WTC11 (cell line): ENCODE measurements around the gene MMP7. TPM values are rescaled to one million over a fixed set of nuclear protein-coding genes. Genes with fewer than 3 reads are reported as not detected.

Experiments used
- ATAC-seq: fragments of 200-7000 bp; cut with Tn5 transposase; 2 replicates; pipeline ENCODE4 v1.10.0; 2021; ENCODE audit warnings: mild to moderate bottlenecking, moderate library complexity
- CTCF ChIA-PET: fragments of 300-600 bp; sonication (Branson Sonifier 250); formaldehyde crosslinking; loops from one replicate; lab custom pipeline; 2021; ENCODE audit warnings: antibody characterized with exemption; lab: Charles Lee
- POLR2A ChIA-PET: fragments of 350-600 bp; sonication (Branson Sonifier 250); formaldehyde crosslinking; loops from one replicate; lab custom pipeline; 2021; ENCODE audit warnings: antibody characterized with exemption; lab: Charles Lee
- DNase-seq: peaks from one replicate; pipeline ENCODE4 v3.0.0; 2021; ENCODE audit warnings: low spot score
- H3K27ac Mint-ChIP-seq: 2 replicates; pipeline ENCODE4 v1.8.0; 2021; ENCODE audit warnings: mixed read lengths
- H3K27me3 Mint-ChIP-seq: 2 replicates; pipeline ENCODE4 v1.8.0; 2021; ENCODE audit warnings: low read depth, mild to moderate bottlenecking, moderate library complexity, mixed read lengths
- H3K36me3 Mint-ChIP-seq: 2 replicates; pipeline ENCODE4 v1.8.0; 2021; ENCODE audit warnings: mixed read lengths
- H3K4me1 Mint-ChIP-seq: 2 replicates; pipeline ENCODE4 v1.8.0; 2022; ENCODE audit warnings: mixed read lengths
- H3K4me3 Mint-ChIP-seq: 2 replicates; pipeline ENCODE4 v1.8.0; 2021; ENCODE audit warnings: mild to moderate bottlenecking, moderate library complexity, mixed read lengths
- H3K9me3 Mint-ChIP-seq: 2 replicates; pipeline ENCODE4 v1.8.0; 2021; ENCODE audit warnings: mixed read lengths
- ATF2 ChIP-seq: sonication (generic); formaldehyde crosslinking; IDR thresholded peaks from 2 replicates; pipeline ENCODE4 v1.8.1; 2022; ENCODE audit warnings: low read depth, missing genetic modification reagents, borderline replicate concordance
- E2F1 ChIP-seq: sonication (generic); formaldehyde crosslinking; IDR thresholded peaks from 2 replicates; pipeline ENCODE4 v1.8.0; 2022; ENCODE audit warnings: mild to moderate bottlenecking, missing genetic modification reagents
- ESRRA ChIP-seq: sonication (generic); formaldehyde crosslinking; IDR thresholded peaks from 2 replicates; pipeline ENCODE4 v1.8.1; 2022; ENCODE audit warnings: mild to moderate bottlenecking, missing genetic modification reagents, borderline replicate concordance
- JUN ChIP-seq: sonication (generic); formaldehyde crosslinking; IDR thresholded peaks from 2 replicates; pipeline ENCODE4 v1.8.0; 2023; ENCODE audit warnings: mild to moderate bottlenecking, missing genetic modification reagents
- MYBL2 ChIP-seq: sonication (generic); formaldehyde crosslinking; IDR thresholded peaks from 2 replicates; pipeline ENCODE4 v1.8.1; 2023; ENCODE audit warnings: mild to moderate bottlenecking, moderate library complexity, missing genetic modification reagents
- NFE2L1 ChIP-seq: sonication (generic); formaldehyde crosslinking; IDR thresholded peaks from 2 replicates; pipeline ENCODE4 v1.8.1; 2023; ENCODE audit warnings: missing genetic modification reagents
- RELA ChIP-seq: sonication (generic); formaldehyde crosslinking; IDR thresholded peaks from 2 replicates; pipeline ENCODE4 v1.8.1; 2022; ENCODE audit warnings: missing genetic modification reagents, mild to moderate bottlenecking, borderline replicate concordance
- SMAD3 ChIP-seq: sonication (generic); formaldehyde crosslinking; IDR thresholded peaks from 2 replicates; pipeline ENCODE4 v1.8.0; 2022; ENCODE audit warnings: missing genetic modification reagents, mild to moderate bottlenecking, borderline replicate concordance
- SMAD4 ChIP-seq: sonication (generic); formaldehyde crosslinking; IDR thresholded peaks from 2 replicates; pipeline ENCODE4 v1.8.0; 2022; ENCODE audit warnings: mild to moderate bottlenecking, missing genetic modification reagents
- SP1 ChIP-seq: sonication (generic); formaldehyde crosslinking; conservative IDR thresholded peaks from 2 replicates; pipeline ENCODE4 v1.8.1; 2022; ENCODE audit warnings: missing genetic modification reagents
- TCF7 ChIP-seq: sonication (generic); formaldehyde crosslinking; IDR thresholded peaks from 2 replicates; pipeline ENCODE4 v1.8.0; 2022; ENCODE audit warnings: mild to moderate bottlenecking, low read depth, missing genetic modification reagents, moderate library complexity
- ZNF219 ChIP-seq: sonication (generic); formaldehyde crosslinking; IDR thresholded peaks from 2 replicates; pipeline ENCODE4 v1.8.0; 2023; ENCODE audit warnings: missing genetic modification reagents, mild to moderate bottlenecking, borderline replicate concordance
- ZNF263 ChIP-seq: sonication (generic); formaldehyde crosslinking; IDR thresholded peaks from 2 replicates; pipeline ENCODE4 v1.8.1; 2022; ENCODE audit warnings: low read depth, mild to moderate bottlenecking, moderate library complexity, missing genetic modification reagents
- ZNF317 ChIP-seq: sonication (generic); formaldehyde crosslinking; IDR thresholded peaks from 2 replicates; pipeline ENCODE4 v1.8.1; 2023; ENCODE audit warnings: low read depth, mild to moderate bottlenecking, moderate library complexity, missing genetic modification reagents, borderline replicate concordance
- ZNF423 ChIP-seq: fragments of 250-450 bp; sonication (Bioruptor Pico); IDR thresholded peaks from 2 replicates; pipeline ENCODE4 v2.1.2; 2022; ENCODE audit warnings: mild to moderate bottlenecking, moderate library complexity
- total RNA-seq: library from RNA; stranded (reverse); gene quantifications from 3 replicates; pipeline ENCODE4 v1.2.3, GENCODE V29; 2021
- TF ChIP-seq, protein P1 (sequence below): fragments of 250-450 bp; sonication (Bioruptor Pico); IDR thresholded peaks from 2 replicates; pipeline ENCODE4 v1.9.0; 2021; ENCODE audit warnings: mild to moderate bottlenecking
- TF ChIP-seq, protein P2 (sequence below): sonication (generic); formaldehyde crosslinking; IDR thresholded peaks from 2 replicates; pipeline ENCODE4 v1.8.0; 2023; ENCODE audit warnings: missing genetic modification reagents, mild to moderate bottlenecking, borderline replicate concordance
- TF ChIP-seq, protein P3 (sequence below): sonication (generic); formaldehyde crosslinking; IDR thresholded peaks from 2 replicates; pipeline ENCODE4 v1.8.1; 2022; ENCODE audit warnings: low read depth, mild to moderate bottlenecking, moderate library complexity, missing genetic modification reagents, borderline replicate concordance

The MMP7 gene
- total RNA-seq, 1 experiment from 2014 or later: 0.50 TPM

GRCh38 chr11:102527041-102527440 lies 3.5 kb downstream of the MMP7 start:
- no peaks in the 10 kb centered on the region for H3K36me3 Mint-ChIP-seq
- no peaks in the 10 kb centered on the region for H3K27me3 Mint-ChIP-seq
- POLR2A ChIA-PET: no interaction called here
- ATAC-seq: no peak
- 0 out of 2 replicates have a peak, but pooled peaks cover 3% of the 10 kb centered on the region for H3K4me1 Mint-ChIP-seq
- no peak overlapping the region for H3K4me3 Mint-ChIP-seq
- no peaks in the 10 kb centered on the region for H3K9me3 Mint-ChIP-seq
- H3K27ac Mint-ChIP-seq: no peak overlapping the region
- DNase-seq: no peak
- TF ChIP-seq SMAD4 (CRISPR knock-in tag) (no peak), ZNF263 (CRISPR knock-in tag) (no peak), ZNF219 (CRISPR knock-in tag) (no peak), MYBL2 (CRISPR knock-in tag) (no peak), NFE2L1 (no peak), JUN (CRISPR knock-in tag) (no peak), TCF7 (CRISPR knock-in tag) (no peak), ZNF317 (CRISPR knock-in tag) (no peak), RELA (no peak), ATF2 (CRISPR knock-in tag) (no peak), ESRRA (no peak), SP1 (CRISPR knock-in tag) (no peak), SMAD3 (CRISPR knock-in tag) (no peak), E2F1 (no peak), ZNF423 (CRISPR knock-in tag) (no peak)
- TF ChIP-seq, protein P1, sequence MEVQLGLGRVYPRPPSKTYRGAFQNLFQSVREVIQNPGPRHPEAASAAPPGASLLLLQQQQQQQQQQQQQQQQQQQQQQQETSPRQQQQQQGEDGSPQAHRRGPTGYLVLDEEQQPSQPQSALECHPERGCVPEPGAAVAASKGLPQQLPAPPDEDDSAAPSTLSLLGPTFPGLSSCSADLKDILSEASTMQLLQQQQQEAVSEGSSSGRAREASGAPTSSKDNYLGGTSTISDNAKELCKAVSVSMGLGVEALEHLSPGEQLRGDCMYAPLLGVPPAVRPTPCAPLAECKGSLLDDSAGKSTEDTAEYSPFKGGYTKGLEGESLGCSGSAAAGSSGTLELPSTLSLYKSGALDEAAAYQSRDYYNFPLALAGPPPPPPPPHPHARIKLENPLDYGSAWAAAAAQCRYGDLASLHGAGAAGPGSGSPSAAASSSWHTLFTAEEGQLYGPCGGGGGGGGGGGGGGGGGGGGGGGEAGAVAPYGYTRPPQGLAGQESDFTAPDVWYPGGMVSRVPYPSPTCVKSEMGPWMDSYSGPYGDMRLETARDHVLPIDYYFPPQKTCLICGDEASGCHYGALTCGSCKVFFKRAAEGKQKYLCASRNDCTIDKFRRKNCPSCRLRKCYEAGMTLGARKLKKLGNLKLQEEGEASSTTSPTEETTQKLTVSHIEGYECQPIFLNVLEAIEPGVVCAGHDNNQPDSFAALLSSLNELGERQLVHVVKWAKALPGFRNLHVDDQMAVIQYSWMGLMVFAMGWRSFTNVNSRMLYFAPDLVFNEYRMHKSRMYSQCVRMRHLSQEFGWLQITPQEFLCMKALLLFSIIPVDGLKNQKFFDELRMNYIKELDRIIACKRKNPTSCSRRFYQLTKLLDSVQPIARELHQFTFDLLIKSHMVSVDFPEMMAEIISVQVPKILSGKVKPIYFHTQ: no peak
- TF ChIP-seq, protein P2, sequence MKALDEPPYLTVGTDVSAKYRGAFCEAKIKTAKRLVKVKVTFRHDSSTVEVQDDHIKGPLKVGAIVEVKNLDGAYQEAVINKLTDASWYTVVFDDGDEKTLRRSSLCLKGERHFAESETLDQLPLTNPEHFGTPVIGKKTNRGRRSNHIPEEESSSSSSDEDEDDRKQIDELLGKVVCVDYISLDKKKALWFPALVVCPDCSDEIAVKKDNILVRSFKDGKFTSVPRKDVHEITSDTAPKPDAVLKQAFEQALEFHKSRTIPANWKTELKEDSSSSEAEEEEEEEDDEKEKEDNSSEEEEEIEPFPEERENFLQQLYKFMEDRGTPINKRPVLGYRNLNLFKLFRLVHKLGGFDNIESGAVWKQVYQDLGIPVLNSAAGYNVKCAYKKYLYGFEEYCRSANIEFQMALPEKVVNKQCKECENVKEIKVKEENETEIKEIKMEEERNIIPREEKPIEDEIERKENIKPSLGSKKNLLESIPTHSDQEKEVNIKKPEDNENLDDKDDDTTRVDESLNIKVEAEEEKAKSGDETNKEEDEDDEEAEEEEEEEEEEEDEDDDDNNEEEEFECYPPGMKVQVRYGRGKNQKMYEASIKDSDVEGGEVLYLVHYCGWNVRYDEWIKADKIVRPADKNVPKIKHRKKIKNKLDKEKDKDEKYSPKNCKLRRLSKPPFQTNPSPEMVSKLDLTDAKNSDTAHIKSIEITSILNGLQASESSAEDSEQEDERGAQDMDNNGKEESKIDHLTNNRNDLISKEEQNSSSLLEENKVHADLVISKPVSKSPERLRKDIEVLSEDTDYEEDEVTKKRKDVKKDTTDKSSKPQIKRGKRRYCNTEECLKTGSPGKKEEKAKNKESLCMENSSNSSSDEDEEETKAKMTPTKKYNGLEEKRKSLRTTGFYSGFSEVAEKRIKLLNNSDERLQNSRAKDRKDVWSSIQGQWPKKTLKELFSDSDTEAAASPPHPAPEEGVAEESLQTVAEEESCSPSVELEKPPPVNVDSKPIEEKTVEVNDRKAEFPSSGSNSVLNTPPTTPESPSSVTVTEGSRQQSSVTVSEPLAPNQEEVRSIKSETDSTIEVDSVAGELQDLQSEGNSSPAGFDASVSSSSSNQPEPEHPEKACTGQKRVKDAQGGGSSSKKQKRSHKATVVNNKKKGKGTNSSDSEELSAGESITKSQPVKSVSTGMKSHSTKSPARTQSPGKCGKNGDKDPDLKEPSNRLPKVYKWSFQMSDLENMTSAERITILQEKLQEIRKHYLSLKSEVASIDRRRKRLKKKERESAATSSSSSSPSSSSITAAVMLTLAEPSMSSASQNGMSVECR: no peak
- TF ChIP-seq, protein P3, sequence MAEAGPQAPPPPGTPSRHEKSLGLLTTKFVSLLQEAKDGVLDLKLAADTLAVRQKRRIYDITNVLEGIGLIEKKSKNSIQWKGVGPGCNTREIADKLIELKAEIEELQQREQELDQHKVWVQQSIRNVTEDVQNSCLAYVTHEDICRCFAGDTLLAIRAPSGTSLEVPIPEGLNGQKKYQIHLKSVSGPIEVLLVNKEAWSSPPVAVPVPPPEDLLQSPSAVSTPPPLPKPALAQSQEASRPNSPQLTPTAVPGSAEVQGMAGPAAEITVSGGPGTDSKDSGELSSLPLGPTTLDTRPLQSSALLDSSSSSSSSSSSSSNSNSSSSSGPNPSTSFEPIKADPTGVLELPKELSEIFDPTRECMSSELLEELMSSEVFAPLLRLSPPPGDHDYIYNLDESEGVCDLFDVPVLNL: no peak
- TF ChIP-seq, all 79 proteins: peak for 0
- CTCF ChIA-PET: interaction anchor here (3.3 kb wide), 1 partner anchor 139 kb away, joined by 11 read pairs; no protein-coding TSS in a partner anchor
